Heart left ventricle (tissue), 13 donors: ENCODE results near the gene INPP4A.

Experiments used
- CTCF ChIP-seq, 12 donors: fragments of 200-600 bp; sonication (generic) in 4 of 12; IDR thresholded peaks; one replicate each; pipeline versions ENCODE4 v1.5.0 to v1.8.0; 2018 to 2022; ENCODE audit warnings: antibody characterized with exemption in 12 of 12, mild to moderate bottlenecking in 5 of 12
- POLR2A ChIP-seq, 2 donors: fragments of 450-650 bp; IDR thresholded peaks; one replicate each; pipeline ENCODE4 v1.6.1; 2017; ENCODE audit warnings: antibody characterized with exemption in 2 of 2, mild to moderate bottlenecking in 2 of 2, moderate library complexity in 2 of 2
- donor health status: ischemic (EF 13 %, LVEDD 7.1; RV severe dilation, severe dysfunction).
- donor health status: DM: no; HTN: yes; CAD: no.
- donor health status: DM: no; HTN: no; CAD: no.
- donor health status: ischemic (EF 25% LVEDD 6.9; RV normal size, moderate dysfunction).
- donor health status: ischemic (EF 25% LVEDD 5.7; RV mildly dilated, moderate dysfunction).
- donor health status: ischemic (EF 35%, LVEDD 5.7; RV mildly dilated, moderate dysfunction).
- donor health status: nonischemic (EF 11% LVEDD 7.7; RV severe dilation, severe dysfunction).
- donor health status: DM: yes; HTN: yes; CAD: no.
- donor health status: PGD.
- donor health status: ischemic (EF 29% LVEDD 5.4; RV normal size, mild dysfunction).
- donor health status: nonischemic (EF 23%, LVEDD 6.1; RV moderate dilation, normal function).

DNA sequence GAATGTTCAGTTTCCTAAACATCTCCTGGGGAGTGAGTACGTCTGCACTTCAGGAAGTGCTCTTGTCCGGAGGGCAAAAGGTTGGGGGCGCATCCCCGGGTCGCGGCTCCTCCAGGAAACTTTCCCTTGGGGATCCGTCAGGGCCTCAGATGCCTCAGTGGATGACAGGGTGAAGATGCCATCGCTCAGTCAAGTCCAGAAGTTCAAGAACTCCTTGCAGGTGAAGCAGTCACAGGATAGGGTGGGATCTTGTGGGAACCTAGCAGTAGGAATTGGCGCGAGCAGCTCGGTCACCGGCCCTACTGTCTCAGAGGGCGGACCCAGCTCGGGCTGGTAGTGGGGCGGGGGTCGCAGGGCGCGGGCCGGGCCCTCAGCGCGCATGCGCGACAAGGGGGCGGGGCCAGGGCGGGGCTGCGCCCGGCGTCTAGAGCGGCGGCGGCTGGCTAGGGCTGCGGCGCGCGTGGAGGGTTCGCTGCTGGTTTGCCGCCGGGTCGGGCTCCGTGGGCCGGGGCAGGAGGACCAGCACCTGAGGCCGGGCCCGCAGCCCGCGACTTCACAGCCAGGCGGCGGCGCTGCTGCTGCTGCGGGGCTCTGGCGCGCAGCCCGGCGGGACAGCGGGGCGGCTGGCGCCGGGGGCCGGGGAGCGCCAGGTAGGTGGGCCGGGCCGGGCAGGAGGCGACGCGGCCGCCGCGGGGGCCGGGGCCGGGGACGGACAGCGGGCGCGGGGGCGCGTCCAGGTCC, at the start of gene INPP4A:
- TF ChIP-seq CTCF (IDR thresholded peaks at IDR 0.05) (peak in 4 of 12 donors; percentile 13 to 47 (median 34)), POLR2A (IDR thresholded peaks at IDR 0.05) (peak in 1 of 2 donors; percentile 79)
